Measurements from ENCODE around the gene GNB2.
"Not testable (repeated sequence)": the region's sequence is repeated elsewhere in the genome, so short reads cannot be mapped to it uniquely, and the experiment has no call there.

Gene GNB2

GRCh38 chr7:100655908-100656674 is 17.4 kb upstream of the GNB2 start, which contains the start of gene ACTL6B:
Gene ACTL6B, minus strand, starts transcription at chr7:100656448. Its CDS starts 94 bp downstream, at chr7:100656354.
- DNase-seq (ENCODE audit: low read depth, low spot score) = no peak
- no peak within 1 kb of the TSS for H3K4me3 ChIP-seq (ENCODE audit: low read length)

- H3K4me3 ChIP-seq (ENCODE audit: low read length); DNase-seq (ENCODE audit: low read depth, low spot score): not testable (repeated sequence)
Observed at GRCh38 chr7:100662194-100662776, 11.3 kb upstream of the GNB2 start.

- DNase-seq (ENCODE audit: low read depth, low spot score) = no peak
- no peak overlapping the region for H3K4me3 ChIP-seq (ENCODE audit: low read length)
Observed at GRCh38 chr7:100665168-100665726, 8.3 kb upstream of the GNB2 start.

- no peak for DNase-seq (ENCODE audit: low read depth, low spot score)
- H3K4me3 ChIP-seq (ENCODE audit: low read length) = no peak overlapping the region
Observed at GRCh38 chr7:100667331-100668068, 6.0 kb upstream of the GNB2 start.

- DNase-seq (ENCODE audit: low read depth, low spot score) = no peak
- no peak overlapping the region for H3K4me3 ChIP-seq (ENCODE audit: low read length)
Observed at GRCh38 chr7:100668069-100668449, 5.5 kb upstream of the GNB2 start.

GRCh38 chr7:100669106-100669505 is 4.4 kb upstream of the GNB2 start:
- not testable (repeated sequence) for H3K4me3 ChIP-seq (ENCODE audit: low read length); DNase-seq (ENCODE audit: low read depth, low spot score)

GRCh38 chr7:100670074-100670473 is 3.5 kb upstream of the GNB2 start:
- no peak for DNase-seq (ENCODE audit: low read depth, low spot score)
- H3K4me3 ChIP-seq (ENCODE audit: low read length) = no peak overlapping the region

- no peak overlapping the region for H3K4me3 ChIP-seq (ENCODE audit: low read length)
- DNase-seq (ENCODE audit: low read depth, low spot score) = no peak
Observed at GRCh38 chr7:100671353-100672327, 1.9 kb upstream of the GNB2 start.

GRCh38 chr7:100673942-100674410 is 436 bp downstream of the GNB2 start:
- no peak for DNase-seq (ENCODE audit: low read depth, low spot score)
- peak overlapping the region; percentile 85 for H3K4me3 ChIP-seq (ENCODE audit: low read length)

- DNase-seq (ENCODE audit: low read depth, low spot score) = no peak
- H3K4me3 ChIP-seq (ENCODE audit: low read length) = peak overlapping the region; percentile 85
Observed at GRCh38 chr7:100674411-100675104, 1.0 kb downstream of the GNB2 start.

GRCh38 chr7:100675105-100675451 is 1.5 kb downstream of the GNB2 start:
- peak overlapping the region; percentile 85 for H3K4me3 ChIP-seq (ENCODE audit: low read length)
- no peak for DNase-seq (ENCODE audit: low read depth, low spot score)

GRCh38 chr7:100675581-100676350 is 2.2 kb downstream of the GNB2 start:
- DNase-seq (ENCODE audit: low read depth, low spot score) = no peak

GRCh38 chr7:100676501-100677306 is 3.2 kb downstream of the GNB2 start:
- no peak overlapping the region for H3K4me3 ChIP-seq (ENCODE audit: low read length)
- no peak for DNase-seq (ENCODE audit: low read depth, low spot score)

More at GRCh38 chr7:100675581-100676350, 2.2 kb downstream of the GNB2 start:
- peak overlapping the region; percentile 85; the same call in 1 of the 2 replicates for H3K4me3 ChIP-seq (ENCODE audit: low read length)

GRCh38 chr7:100677308-100678267 is 4.0 kb downstream of the GNB2 start:
- DNase-seq (ENCODE audit: low read depth, low spot score) = no peak

GRCh38 chr7:100678291-100678984 is 4.9 kb downstream of the GNB2 start:
- DNase-seq (ENCODE audit: low read depth, low spot score) = no peak
- H3K4me3 ChIP-seq (ENCODE audit: low read length) = no peak overlapping the region

More at GRCh38 chr7:100677308-100678267, 4.0 kb downstream of the GNB2 start:
- H3K4me3 ChIP-seq (ENCODE audit: low read length) = no peak overlapping the region
